ENCODE results near the gene ARHGEF1.

Gene ARHGEF1

GRCh38 chr19:41877916-41878905 lies 4.8 kb upstream of the ARHGEF1 start:
- no peak for TF ChIP-seq ZFX (IDR thresholded peaks at IDR 0.05; ENCODE audit: borderline replicate concordance)
- no peak for TF ChIP-seq CTCF (IDR thresholded peaks at IDR 0.05)
- H3K27ac ChIP-seq: no peak overlapping the region

- TF ChIP-seq CTCF (IDR thresholded peaks at IDR 0.05) (no peak), ZFX (IDR thresholded peaks at IDR 0.05; ENCODE audit: borderline replicate concordance) (no peak)
- H3K27ac ChIP-seq: no peak overlapping the region
Measured at GRCh38 chr19:41879080-41879479, 3.9 kb upstream of the ARHGEF1 start.

- H3K27ac ChIP-seq: no peak overlapping the region
- TF ChIP-seq CTCF (IDR thresholded peaks at IDR 0.05) (no peak), ZFX (IDR thresholded peaks at IDR 0.05; ENCODE audit: borderline replicate concordance) (no peak)
Measured at GRCh38 chr19:41879670-41880328, 3.2 kb upstream of the ARHGEF1 start.

- no peak for TF ChIP-seq CTCF (IDR thresholded peaks at IDR 0.05)
- TF ChIP-seq ZFX (IDR thresholded peaks at IDR 0.05; ENCODE audit: borderline replicate concordance): no peak
Measured at GRCh38 chr19:41880329-41880708, 2.7 kb upstream of the ARHGEF1 start.

GRCh38 chr19:41883463-41883820 lies 458 bp downstream of the ARHGEF1 start:
- H3K27ac ChIP-seq: 0 out of 2 replicates have a peak overlapping the region, but pooled peaks have one; percentile 41
- TF ChIP-seq ZFX (IDR thresholded peaks at IDR 0.05; ENCODE audit: borderline replicate concordance) (no peak), CTCF (IDR thresholded peaks at IDR 0.05) (no peak)

More at GRCh38 chr19:41880329-41880708, 2.7 kb upstream of the ARHGEF1 start:
- H3K27ac ChIP-seq: no peak overlapping the region

- TF ChIP-seq CTCF (IDR thresholded peaks at IDR 0.05) (no peak), ZFX (IDR thresholded peaks at IDR 0.05; ENCODE audit: borderline replicate concordance) (no peak)
- peak overlapping the region; percentile 41; the same call in 1 of the 2 replicates for H3K27ac ChIP-seq
Measured at GRCh38 chr19:41883821-41884733, 1.1 kb downstream of the ARHGEF1 start.
